NCI-H2107 treated with DMSO at 0.1 percent for 48 hours (cell line): ENCODE data around the gene SIK3.

Experiments
- DNase-seq: peaks from one replicate; lab custom pipeline; 2025; ENCODE audit not compliant: unreplicated experiment; lab: John Stamatoyannopoulos, UW

SIK3 gene

GRCh38 chr11:116829525-116830183, 268.6 kb downstream of the SIK3 start, which contains the start of gene APOC3:
APOC3 (plus strand) TSS chr11:116829907; CDS start chr11:116830583, 676 bp downstream.
- DNase-seq = no peak

- no peak for DNase-seq
Observed at GRCh38 chr11:116828632-116829524, 269.4 kb downstream of the SIK3 start.

DNA sequence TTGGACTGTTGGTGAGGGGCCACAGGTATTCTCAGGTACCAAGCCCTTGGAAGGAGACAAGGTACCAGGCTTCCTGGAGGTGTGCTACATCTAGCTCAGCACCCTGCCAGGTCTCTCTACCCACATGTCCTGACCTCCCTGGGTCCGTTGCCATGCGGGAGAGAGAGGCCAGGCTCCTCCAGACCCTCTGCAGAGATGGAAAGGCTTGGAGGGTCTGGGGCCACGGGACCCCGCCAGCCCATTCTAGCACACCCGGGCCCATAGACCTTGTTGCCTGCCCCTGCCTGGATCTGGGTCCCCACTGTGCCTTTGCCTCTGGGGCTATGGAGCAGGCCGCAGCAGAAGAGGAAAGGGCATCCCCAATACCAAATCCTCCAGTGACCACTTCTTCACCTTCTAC, 270.8 kb downstream of the SIK3 start:
- DNase-seq = no peak

- no peak for DNase-seq
Observed at GRCh38 chr11:116826751-116827431, 271.3 kb downstream of the SIK3 start.

DNA sequence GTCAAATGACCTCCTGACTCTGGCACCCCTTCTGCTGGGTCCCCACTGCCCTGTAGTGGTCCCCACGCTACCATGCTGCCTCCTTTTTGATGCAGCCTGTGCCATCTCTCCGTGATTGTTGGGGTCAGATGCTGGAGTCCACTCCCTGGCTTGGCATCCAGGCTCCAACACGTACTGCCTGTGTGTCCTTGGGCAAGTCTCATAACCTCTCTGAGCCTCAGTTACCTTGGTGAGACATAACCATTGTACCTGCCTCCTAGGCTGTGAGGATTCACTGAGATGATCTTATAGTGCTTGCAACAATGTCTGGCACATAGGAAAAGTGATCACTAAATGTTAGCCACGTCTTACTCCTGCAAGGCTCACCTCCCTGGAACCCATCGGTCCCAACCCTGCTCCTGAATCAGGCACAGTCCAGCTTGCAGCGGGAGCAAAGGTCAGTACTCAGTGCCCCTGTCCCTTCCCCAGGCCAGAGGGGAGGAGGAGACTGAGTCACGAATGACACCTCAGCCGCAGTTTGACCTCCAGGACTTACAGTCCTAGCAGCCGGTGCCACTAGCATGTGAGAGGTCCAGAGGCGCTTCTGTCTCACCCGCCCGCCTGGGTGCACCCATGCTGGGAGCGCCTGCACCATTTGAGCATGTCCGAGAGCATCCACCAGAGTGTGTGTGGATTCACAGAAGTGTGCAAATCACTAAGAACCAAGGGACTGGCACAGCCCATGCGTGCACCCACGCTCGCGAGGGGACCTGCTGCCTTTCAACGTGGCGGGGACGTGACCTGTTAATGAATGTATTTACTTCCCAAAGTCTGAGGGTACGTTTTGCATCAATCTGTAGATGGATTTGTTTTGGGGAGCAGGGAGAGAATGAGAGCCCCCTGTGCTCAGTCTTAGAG, 272.1 kb downstream of the SIK3 start:
- DNase-seq = no peak

GRCh38 chr11:116825434-116825833, 272.8 kb downstream of the SIK3 start:
- no peak for DNase-seq

DNA sequence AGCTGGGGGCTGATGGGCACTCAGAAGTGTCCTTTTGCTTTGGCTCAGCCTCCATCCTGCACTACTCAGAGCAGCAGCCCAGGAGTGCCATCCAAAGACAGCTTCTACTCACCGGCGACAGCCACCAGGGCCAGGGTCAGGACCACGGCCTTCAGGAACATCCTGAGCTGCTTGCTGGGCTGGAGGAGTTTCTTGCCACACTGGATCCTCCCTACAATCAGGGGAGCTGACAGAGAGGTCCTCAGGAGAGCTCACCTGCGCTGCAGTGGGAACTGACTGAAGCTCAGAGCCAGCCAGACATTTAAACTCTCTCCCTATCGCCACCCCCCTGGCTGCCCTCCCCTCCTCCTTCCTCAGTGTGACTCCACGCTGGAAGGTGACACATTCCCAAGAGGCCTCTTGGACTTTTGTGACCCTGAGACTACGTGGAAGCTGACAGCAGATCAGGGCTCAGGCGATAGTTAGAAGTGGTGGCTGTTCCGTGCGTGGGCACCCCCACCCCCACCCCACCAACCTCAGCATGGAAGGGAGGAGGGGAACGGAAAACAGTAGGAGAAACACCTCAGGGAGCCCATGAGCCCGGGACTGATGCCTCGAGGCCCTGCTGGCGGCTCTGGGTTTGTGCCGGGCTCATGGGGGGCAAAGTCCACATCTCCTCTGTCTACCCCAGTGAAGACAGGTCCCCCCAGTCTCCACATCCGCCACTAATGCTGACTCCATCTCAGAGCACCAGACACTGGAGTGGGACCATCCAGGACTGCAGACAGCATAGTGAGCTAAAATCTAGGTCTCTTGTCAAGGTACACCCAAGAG, 275.0 kb downstream of the SIK3 start, which contains the start of gene APOA4:
Gene APOA4, minus strand, starts transcription at position 274 of the 813 bp plus-strand sequence. Its CDS starts 113 bp downstream, at position 161.
- DNase-seq = no peak

DNA sequence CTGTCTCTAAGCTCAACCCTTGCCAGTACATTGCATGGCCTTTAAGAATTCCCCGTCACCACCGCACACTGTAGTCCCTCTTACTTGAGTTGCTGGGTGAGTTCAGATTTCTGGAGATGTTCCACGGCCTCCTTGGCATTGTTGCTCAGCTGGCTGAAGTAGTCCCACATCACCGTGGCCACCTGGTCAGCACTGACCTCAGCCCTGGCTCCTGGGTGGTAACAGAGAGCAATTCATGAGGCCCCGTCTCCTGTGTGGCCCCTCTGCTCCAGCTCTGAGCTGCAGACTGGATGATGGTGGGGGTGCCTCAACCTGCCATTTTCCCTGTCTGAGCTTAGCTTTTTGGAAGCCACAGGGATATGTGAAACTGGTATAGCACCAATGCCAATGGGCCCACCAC, 275.7 kb downstream of the SIK3 start:
- DNase-seq = no peak

DNA sequence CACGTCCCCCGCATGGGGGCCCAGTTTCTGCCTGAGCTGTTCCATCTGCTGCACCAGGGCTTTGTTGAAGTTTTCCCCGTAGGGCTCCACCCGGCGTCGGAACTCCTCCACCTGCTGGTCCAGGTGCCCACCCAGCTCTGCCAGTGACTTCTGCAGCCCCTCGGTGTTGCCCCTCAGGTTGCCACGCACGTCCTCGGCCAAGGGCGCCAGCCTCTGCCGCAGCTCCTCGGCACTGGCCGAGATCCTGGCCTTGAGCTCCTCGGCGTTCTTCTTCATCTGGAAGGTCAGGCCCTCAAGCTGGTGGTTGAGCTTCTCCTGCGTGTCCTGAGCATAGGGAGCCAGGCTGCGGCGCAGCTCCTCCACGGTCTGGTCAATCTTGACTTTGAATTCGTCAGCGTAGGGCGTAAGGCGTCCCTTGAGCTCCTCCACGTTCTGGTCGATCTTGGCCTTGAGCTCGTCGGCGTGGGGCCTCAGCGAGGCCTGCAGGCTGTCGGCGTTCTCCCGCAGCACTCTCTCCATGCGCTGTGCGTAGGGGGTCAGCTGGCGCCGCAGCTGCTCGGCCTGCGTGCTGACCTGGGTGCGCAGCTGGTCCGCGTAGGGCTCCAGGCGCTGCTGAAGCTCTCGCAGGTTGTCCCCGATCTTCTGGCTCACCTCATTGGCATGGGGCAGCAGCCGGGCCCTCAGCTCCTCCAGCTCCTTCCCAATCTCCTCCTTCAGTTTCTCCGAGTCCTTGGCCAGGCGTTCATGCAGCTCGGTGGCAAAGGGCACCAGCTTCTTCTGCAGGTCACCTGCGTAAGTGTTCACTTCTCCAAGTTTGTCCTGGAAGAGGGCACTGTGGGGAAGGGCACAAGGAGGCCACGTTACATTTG, 276.9 kb downstream of the SIK3 start:
- DNase-seq = no peak

DNA sequence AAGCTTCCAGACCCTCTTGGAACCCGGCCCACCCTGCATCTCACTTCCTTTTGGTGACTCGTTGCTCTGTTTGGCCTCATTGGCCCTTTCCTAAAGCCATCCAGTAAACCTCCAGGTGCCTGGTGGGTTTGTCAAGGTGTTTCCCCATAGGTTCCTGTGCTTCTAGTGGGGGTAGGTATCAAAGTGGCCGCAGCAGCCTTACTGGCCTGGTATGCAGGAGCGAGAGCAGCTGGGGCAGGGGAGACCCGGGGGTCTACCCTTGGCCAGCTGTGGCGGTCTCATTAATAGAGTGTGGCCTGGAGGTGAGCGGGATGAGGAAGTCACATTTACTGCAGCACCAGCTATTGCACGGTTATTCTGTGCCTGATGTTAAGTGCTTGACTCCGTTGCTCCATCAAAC, 279.2 kb downstream of the SIK3 start:
- no peak for DNase-seq

DNA sequence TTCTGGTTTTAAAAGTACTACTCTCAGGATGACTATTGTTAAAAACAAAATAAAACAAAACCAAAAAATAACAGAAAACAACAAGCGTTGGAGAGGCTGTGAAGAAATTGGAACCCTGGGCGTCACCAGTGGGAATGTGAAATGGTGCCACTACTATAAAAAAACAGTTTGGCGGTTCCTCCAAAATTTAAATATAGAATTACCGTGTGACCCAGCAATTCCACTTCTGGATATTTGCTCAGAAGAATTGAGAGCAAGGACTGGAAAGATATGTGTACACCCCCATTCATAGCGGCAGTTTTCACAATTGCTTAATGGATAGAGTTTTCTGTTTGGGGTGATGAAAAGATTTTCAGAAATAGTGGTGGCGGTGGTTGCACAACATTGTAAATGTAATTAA, 283.7 kb downstream of the SIK3 start:
- DNase-seq = no peak

- DNase-seq = no peak
Observed at GRCh38 chr11:116813781-116814471, 284.3 kb downstream of the SIK3 start.

- DNase-seq = no peak
Observed at GRCh38 chr11:116813170-116813569, 285.1 kb downstream of the SIK3 start.

DNA sequence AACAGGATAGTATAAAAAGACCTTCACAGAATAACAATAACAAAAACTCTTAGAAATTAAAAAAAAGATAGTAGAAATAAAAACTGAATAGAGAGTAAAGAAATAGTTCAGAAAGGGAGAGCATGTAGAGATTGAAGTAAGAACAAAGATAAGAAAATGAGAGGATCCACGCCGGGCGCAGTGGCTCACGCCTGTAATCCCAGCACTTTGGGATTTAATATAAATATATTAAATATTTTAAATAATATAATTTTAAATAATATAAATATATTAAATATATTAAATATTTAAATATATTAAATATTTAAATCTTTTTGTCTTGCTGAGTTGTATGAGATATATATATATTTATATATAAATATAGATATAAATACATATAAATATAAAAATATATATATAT, 286.1 kb downstream of the SIK3 start:
- DNase-seq = no peak

DNA sequence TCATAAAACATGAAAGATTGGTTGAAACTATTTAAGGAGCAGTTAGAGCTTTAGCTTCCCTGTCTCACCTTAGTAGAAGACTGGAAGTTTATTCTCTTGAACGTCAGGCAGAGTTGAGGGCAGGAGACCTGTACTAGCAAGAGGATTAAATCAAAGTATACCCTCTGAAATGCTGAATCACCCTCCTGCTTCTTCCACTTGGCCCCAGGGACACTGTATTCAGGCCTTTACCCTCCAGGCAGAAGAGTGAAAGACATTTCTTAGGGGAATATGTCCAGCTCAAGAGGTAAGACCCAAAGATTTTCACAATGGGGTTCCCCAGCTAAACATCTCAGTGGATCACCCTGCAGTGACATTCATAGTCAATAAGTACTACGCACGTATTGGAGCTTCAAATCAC, 287.0 kb downstream of the SIK3 start:
- DNase-seq = no peak

- DNase-seq = no peak
Observed at GRCh38 chr11:116808262-116809175, 289.7 kb downstream of the SIK3 start.

- DNase-seq = no peak
Observed at GRCh38 chr11:116807601-116808261, 290.5 kb downstream of the SIK3 start.
